Parathyroid adenoma (tissue), 2 donors: Measurements from ENCODE around the gene EVC.

ENCODE experiments used
- H2AFZ ChIP-seq: fragments of 300-600 bp; sonication (generic); one replicate; pipeline ENCODE4 v1.7.0; 2017; ENCODE audit warnings: antibody characterized with exemption, mild to moderate bottlenecking
- H3K27ac ChIP-seq: fragments of 300-600 bp; sonication (generic); one replicate; pipeline ENCODE4 v1.7.0; 2017
- H3K27me3 ChIP-seq: fragments of 300-600 bp; sonication (generic); one replicate; pipeline ENCODE4 v1.7.0; 2017; ENCODE audit warnings: low read length; ENCODE audit not compliant: control insufficient read depth, insufficient read depth
- H3K36me3 ChIP-seq: fragments of 300-600 bp; sonication (generic); one replicate; pipeline ENCODE4 v1.7.0; 2017; ENCODE audit warnings: low read length; ENCODE audit not compliant: control insufficient read depth, insufficient read depth
- H3K4me1 ChIP-seq: fragments of 300-600 bp; sonication (generic); one replicate; pipeline ENCODE4 v1.7.0; 2017; ENCODE audit warnings: control low read depth
- H3K4me2 ChIP-seq: fragments of 300-600 bp; sonication (generic); one replicate; pipeline ENCODE4 v1.7.0; 2017; ENCODE audit warnings: low read length
- H3K4me3 ChIP-seq: fragments of 300-600 bp; sonication (generic); one replicate; pipeline ENCODE4 v1.7.0; 2017; ENCODE audit warnings: low read depth, low read length
- H3K79me2 ChIP-seq: fragments of 300-600 bp; sonication (generic); one replicate; pipeline ENCODE4 v1.7.0; 2017; ENCODE audit warnings: control low read depth
- H3K9ac ChIP-seq: fragments of 300-600 bp; sonication (generic); one replicate; pipeline ENCODE4 v1.7.0; 2017; ENCODE audit warnings: mild to moderate bottlenecking
- H3K9me3 ChIP-seq: fragments of 300-600 bp; sonication (generic); one replicate; pipeline ENCODE4 v1.7.0; 2017; ENCODE audit warnings: low read length; ENCODE audit not compliant: control insufficient read depth
- CTCF ChIP-seq: fragments of 300-600 bp; sonication (generic); IDR thresholded peaks from one replicate; pipeline ENCODE4 v1.7.0; 2017; ENCODE audit warnings: antibody characterized with exemption, mild to moderate bottlenecking
- donor health status: primary hyperparathyroidism.

Gene EVC

GRCh38 chr4:5800496-5800895, 89.5 kb downstream of the EVC start:
- Histone ChIP-seq H3K9ac (no peak overlapping the region), H3K36me3 (no peaks in the 10 kb centered on the region), H3K4me2 (no peak overlapping the region), H3K4me3 (no peak overlapping the region), H3K27me3 (no peaks in the 10 kb centered on the region), H3K79me2 (no peaks in the 10 kb centered on the region), H2AFZ (no peak overlapping the region), H3K27ac (no peak overlapping the region), H3K9me3 (no peaks in the 10 kb centered on the region), H3K4me1 (no peaks in the 10 kb centered on the region)
- no peak for TF ChIP-seq CTCF

- Histone ChIP-seq H3K4me2 (no peak overlapping the region), H3K36me3 (no peaks in the 10 kb centered on the region)
These were observed 90.7 kb downstream of the EVC start for GRCh38 chr4:5801696-5802095.

GRCh38 chr4:5802565-5802964, 91.6 kb downstream of the EVC start:
- no peak overlapping the region for H3K27ac ChIP-seq
- no peaks in the 10 kb centered on the region for H3K36me3 ChIP-seq
- H3K9me3 ChIP-seq, result no peaks in the 10 kb centered on the region
- TF ChIP-seq CTCF, result no peak
- H2AFZ ChIP-seq, result no peak overlapping the region
- H3K4me3 ChIP-seq, result no peak overlapping the region
- H3K4me2 ChIP-seq, result no peak overlapping the region
- H3K27me3 ChIP-seq, result no peaks in the 10 kb centered on the region
- no peaks in the 10 kb centered on the region for H3K79me2 ChIP-seq
- H3K9ac ChIP-seq, result no peak overlapping the region
- no peaks in the 10 kb centered on the region for H3K4me1 ChIP-seq

More at GRCh38 chr4:5801696-5802095, 90.7 kb downstream of the EVC start:
- TF ChIP-seq CTCF, result no peak
- Histone ChIP-seq H3K27ac (no peak overlapping the region), H3K9me3 (no peaks in the 10 kb centered on the region), H2AFZ (no peak overlapping the region), H3K27me3 (no peaks in the 10 kb centered on the region), H3K9ac (no peak overlapping the region), H3K79me2 (no peaks in the 10 kb centered on the region), H3K4me3 (no peak overlapping the region), H3K4me1 (no peaks in the 10 kb centered on the region)

GRCh38 chr4:5804656-5805055, 93.7 kb downstream of the EVC start:
- Histone ChIP-seq H3K9ac (no peak overlapping the region), H3K9me3 (no peaks in the 10 kb centered on the region), H3K79me2 (no peaks in the 10 kb centered on the region), H3K27ac (no peak overlapping the region), H2AFZ (no peak overlapping the region), H3K4me2 (no peak overlapping the region), H3K36me3 (no peaks in the 10 kb centered on the region), H3K4me1 (no peaks in the 10 kb centered on the region), H3K4me3 (no peak overlapping the region), H3K27me3 (no peaks in the 10 kb centered on the region)
- TF ChIP-seq CTCF, result no peak

- Histone ChIP-seq H3K9me3 (no peaks in the 10 kb centered on the region), H3K27ac (no peak overlapping the region), H3K27me3 (no peaks in the 10 kb centered on the region), H3K4me1 (no peaks in the 10 kb centered on the region), H3K36me3 (no peaks in the 10 kb centered on the region), H3K4me3 (no peak overlapping the region), H2AFZ (no peak overlapping the region), H3K9ac (no peak overlapping the region), H3K79me2 (no peaks in the 10 kb centered on the region), H3K4me2 (no peak overlapping the region)
- no peak for TF ChIP-seq CTCF
These were observed 94.3 kb downstream of the EVC start for GRCh38 chr4:5805270-5805669.
